ENCODE measurements around the gene POLR1H. TPM values are rescaled to one million over a fixed set of nuclear protein-coding genes. Genes with fewer than 3 reads are reported as not detected.

POLR1H gene
- total RNA-seq, 2 experiments from 2014 or later = 36.5 to 39.4 TPM

- TF ChIP-seq CTCF (IDR thresholded peaks at IDR 0.05) = no peak
- peaks cover 86% of the 10 kb centered on the region for H3K27me3 Mint-ChIP-seq
- Histone ChIP-seq H3K27me3 (ENCODE audit: control insufficient read depth in 1 of 2, insufficient read depth in 2 of 2, low read length in 2 of 2) (peaks cover 20 to 31% of the 10 kb centered on the region in 2 experiments), H3K36me3 (ENCODE audit: insufficient read depth, low read length) (no peaks in the 10 kb centered on the region), H3K4me3 (ENCODE audit: low read length) (no peak overlapping the region), H3K27ac (ENCODE audit: low read depth in 1 of 2, low read length in 2 of 2) (no peak overlapping the region), H3K4me1 (ENCODE audit: insufficient read depth, low read length) (peaks cover 10% of the 10 kb centered on the region), H3K9me3 (ENCODE audit: control insufficient read depth in 1 of 2, insufficient read depth in 1 of 2, low read length in 2 of 2) (no peaks in the 10 kb centered on the region)
- intact Hi-C loops (cut with DNase I, micrococcal nuclease) = no loop called here
- H3K4me1 Mint-ChIP-seq (ENCODE audit: low read depth) = peaks cover 18% of the 10 kb centered on the region
- no peak for ATAC-seq (ENCODE audit: poor library complexity)
- CTCF ChIA-PET = interaction anchor here (0.6 to 1.3 kb wide), 3 partner anchors 9 to 37 kb away, joined by 3 to 6 read pairs (median 5); no protein-coding TSS in a partner anchor
- no peak for DNase-seq
- H3K9me3 Mint-ChIP-seq = no peaks in the 10 kb centered on the region
- H3K36me3 Mint-ChIP-seq (ENCODE audit: low read depth) = no peaks in the 10 kb centered on the region
- no peak overlapping the region for H3K27ac Mint-ChIP-seq
- POLR2A ChIA-PET = interaction anchor here (0.6 kb wide), 1 partner anchor 65 kb away, joined by 3 read pairs; no protein-coding TSS in a partner anchor
- no peak overlapping the region for H3K4me3 Mint-ChIP-seq
Measured at GRCh38 chr6:30093951-30094661, 33.0 kb downstream of the POLR1H start.

GRCh38 chr6:30096829-30097228 is 35.8 kb downstream of the POLR1H start:
- Histone ChIP-seq H3K4me3 (ENCODE audit: low read length) (no peak overlapping the region), H3K27ac (ENCODE audit: low read depth in 1 of 2, low read length in 2 of 2) (no peak overlapping the region), H3K4me1 (ENCODE audit: insufficient read depth, low read length) (peaks cover 29% of the 10 kb centered on the region), H3K36me3 (ENCODE audit: insufficient read depth, low read length) (no peaks in the 10 kb centered on the region), H3K9me3 (ENCODE audit: control insufficient read depth in 1 of 2, insufficient read depth in 1 of 2, low read length in 2 of 2) (no peaks in the 10 kb centered on the region), H3K27me3 (ENCODE audit: control insufficient read depth in 1 of 2, insufficient read depth in 2 of 2, low read length in 2 of 2) (peaks cover 20 to 29% of the 10 kb centered on the region in 2 experiments)
- Mint-ChIP-seq H3K4me3 (no peak overlapping the region), H3K36me3 (ENCODE audit: low read depth) (no peaks in the 10 kb centered on the region), H3K4me1 (ENCODE audit: low read depth) (peaks cover 42% of the 10 kb centered on the region), H3K27ac (no peak overlapping the region), H3K9me3 (no peaks in the 10 kb centered on the region), H3K27me3 (peaks cover 80% of the 10 kb centered on the region)
- no peak for DNase-seq
- TF ChIP-seq CTCF (IDR thresholded peaks at IDR 0.05) = no peak
- ATAC-seq (ENCODE audit: poor library complexity) = no peak
- CTCF ChIA-PET = interaction anchor here (2.9 kb wide), 1 partner anchor 34 kb away, joined by 12 read pairs; no protein-coding TSS in a partner anchor
- intact Hi-C loops (cut with DNase I, micrococcal nuclease) = loop anchor here in 1 of 2 experiments (2.0 kb wide), 1 partner anchor 20 kb away; no protein-coding TSS in a partner anchor
- POLR2A ChIA-PET = no interaction called here

GRCh38 chr6:30097902-30098768 is 37.1 kb downstream of the POLR1H start:
- POLR2A ChIA-PET = no interaction called here
- DNase-seq = peak in 4 of 14 experiments; percentile 18 to 52 (median 39)
- CTCF ChIA-PET = interaction anchor here (2.9 kb wide), 1 partner anchor 32 kb away, joined by 12 read pairs; no protein-coding TSS in a partner anchor
- intact Hi-C loops (cut with DNase I, micrococcal nuclease) = loop anchor here in 1 of 2 experiments (2.0 kb wide), 1 partner anchor 21 kb away; no protein-coding TSS in a partner anchor
- Mint-ChIP-seq H3K27ac (no peak overlapping the region), H3K4me1 (ENCODE audit: low read depth) (peaks cover 53% of the 10 kb centered on the region), H3K9me3 (no peaks in the 10 kb centered on the region), H3K4me3 (peak overlapping the region; percentile 7), H3K36me3 (ENCODE audit: low read depth) (no peaks in the 10 kb centered on the region), H3K27me3 (peaks cover 70% of the 10 kb centered on the region)
- Histone ChIP-seq H3K27me3 (ENCODE audit: control insufficient read depth in 1 of 2, insufficient read depth in 2 of 2, low read length in 2 of 2) (peaks cover 11 to 25% of the 10 kb centered on the region in 2 experiments), H3K27ac (ENCODE audit: low read depth in 1 of 2, low read length in 2 of 2) (no peak overlapping the region), H3K4me1 (ENCODE audit: insufficient read depth, low read length) (peaks cover 42% of the 10 kb centered on the region), H3K4me3 (ENCODE audit: low read length) (no peak overlapping the region), H3K36me3 (ENCODE audit: insufficient read depth, low read length) (no peaks in the 10 kb centered on the region), H3K9me3 (ENCODE audit: control insufficient read depth in 1 of 2, insufficient read depth in 1 of 2, low read length in 2 of 2) (no peaks in the 10 kb centered on the region)
- TF ChIP-seq CTCF (IDR thresholded peaks at IDR 0.05) = no peak
- peak; percentile 64 for ATAC-seq (ENCODE audit: poor library complexity)
